Uterus (tissue), 4 donors: ENCODE results near the gene VTA1. TPM values are rescaled to one million over a fixed set of nuclear protein-coding genes. Genes with fewer than 3 reads are reported as not detected.

Experiments
- DNase-seq, 2 donors: peaks; one replicate each; pipeline ENCODE4 v3.0.0-alpha.2; 2019 to 2020
- H3K27ac ChIP-seq, 2 donors: fragments of 200-600 bp; sonication (generic); 1 replicate in 1 of 2; 2 replicates in 1 of 2; pipeline ENCODE4 v1.5.1; 2016 to 2018
- H3K27me3 ChIP-seq, 2 donors: fragments of 200-600 bp; sonication (generic); one replicate each; pipeline ENCODE4 v1.5.1; 2018 to 2019; ENCODE audit warnings: control low read depth in 1 of 2
- H3K36me3 ChIP-seq, 2 donors: fragments of 200-600 bp; sonication (generic); one replicate each; pipeline ENCODE4 v1.5.1; 2019; ENCODE audit warnings: control low read depth in 1 of 2
- H3K4me1 ChIP-seq, 2 donors: fragments of 200-600 bp; sonication (generic); one replicate each; pipeline ENCODE4 v1.5.1; 2018 to 2019; ENCODE audit warnings: control low read depth in 1 of 2
- H3K4me3 ChIP-seq, 2 donors: fragments of 200-600 bp; sonication (generic); 1 replicate in 1 of 2; 2 replicates in 1 of 2; pipeline ENCODE4 v1.5.1; 2018 to 2019; ENCODE audit warnings: mild to moderate bottlenecking in 1 of 2
- H3K9me3 ChIP-seq, 2 donors: fragments of 200-600 bp; sonication (generic); one replicate each; pipeline ENCODE4 v1.5.1; 2019; ENCODE audit warnings: control low read depth in 1 of 2
- CTCF ChIP-seq, 4 experiments: fragments of 200-600 bp in 2 of 4; fragments of 450-650 bp in 2 of 4; sonication (generic) in 2 of 4; IDR thresholded peaks; one replicate each; pipeline ENCODE4 v1.5.1; 2016 to 2019; ENCODE audit warnings: antibody characterized with exemption in 4 of 4, mild to moderate bottlenecking in 2 of 4, moderate library complexity in 1 of 4
- POLR2A ChIP-seq, 2 donors: fragments of 450-650 bp; IDR thresholded peaks; one replicate each; pipeline ENCODE4 v1.6.1; 2016; ENCODE audit warnings: antibody characterized with exemption in 2 of 2, mild to moderate bottlenecking in 1 of 2, moderate library complexity in 1 of 2
- intact Hi-C: fragments of 100-400 bp; cut with DNase I; formaldehyde crosslinking; loops from one replicate; pipeline ENCODE4 v1.15.1; 2023; ENCODE audit warnings: low total_unique reads
- total RNA-seq, 4 donors: library from RNA; depleted of rRNA in 3 of 4; stranded (reverse); fragments of >200 nt in 3 of 4; gene quantifications; one replicate each; pipeline versions ENCODE4 v1.1.0 to v1.2.4, GENCODE V29; 2014 to 2023
- donor health status: DM: yes; HTN: yes; CAD: no.

VTA1 gene
- total RNA-seq, 4 donors from 2014 or later = 25.9 to 68.7 (median 38.2) TPM

- Histone ChIP-seq H3K27me3 (no peaks in the 10 kb centered on the region), H3K27ac (no peak overlapping the region), H3K36me3 (no peaks in the 10 kb centered on the region), H3K4me1 (no peaks in the 10 kb centered on the region), H3K4me3 (no peak overlapping the region), H3K9me3 (no peaks in the 10 kb centered on the region)
- DNase-seq = no peak
- intact Hi-C loops = no loop called here
- no peak for TF ChIP-seq POLR2A (IDR thresholded peaks at IDR 0.05)
- no peak for TF ChIP-seq CTCF (IDR thresholded peaks at IDR 0.05)
These were observed 94.0 kb downstream of the VTA1 start for GRCh38 chr6:142241061-142241460.

- Histone ChIP-seq H3K4me3 (no peak overlapping the region), H3K9me3 (no peaks in the 10 kb centered on the region), H3K36me3 (no peaks in the 10 kb centered on the region), H3K4me1 (no peaks in the 10 kb centered on the region), H3K27ac (no peak overlapping the region), H3K27me3 (no peaks in the 10 kb centered on the region)
- no peak for DNase-seq
- intact Hi-C loops = no loop called here
- TF ChIP-seq CTCF (IDR thresholded peaks at IDR 0.05) (no peak), POLR2A (IDR thresholded peaks at IDR 0.05) (no peak)
These were observed 95.2 kb downstream of the VTA1 start for GRCh38 chr6:142242269-142242668.

GRCh38 chr6:142246960-142247359 lies 99.9 kb downstream of the VTA1 start:
- TF ChIP-seq CTCF (IDR thresholded peaks at IDR 0.05) (no peak), POLR2A (IDR thresholded peaks at IDR 0.05) (no peak)
- H3K27ac ChIP-seq = no peak overlapping the region
- no peaks in the 10 kb centered on the region for H3K36me3 ChIP-seq
- H3K9me3 ChIP-seq = no peaks in the 10 kb centered on the region
- intact Hi-C loops = no loop called here
- no peak for DNase-seq
- H3K4me3 ChIP-seq = no peak overlapping the region
- H3K27me3 ChIP-seq = no peaks in the 10 kb centered on the region
- no peaks in the 10 kb centered on the region for H3K4me1 ChIP-seq

GRCh38 chr6:142249266-142249665 lies 102.2 kb downstream of the VTA1 start:
- TF ChIP-seq CTCF (IDR thresholded peaks at IDR 0.05) = no peak
- no peak for TF ChIP-seq POLR2A (IDR thresholded peaks at IDR 0.05)
- Histone ChIP-seq H3K36me3 (no peaks in the 10 kb centered on the region), H3K27ac (no peak overlapping the region), H3K9me3 (no peaks in the 10 kb centered on the region), H3K4me3 (no peak overlapping the region), H3K4me1 (no peaks in the 10 kb centered on the region), H3K27me3 (no peaks in the 10 kb centered on the region)
- intact Hi-C loops = no loop called here
- no peak for DNase-seq

- no peak overlapping the region for H3K27ac ChIP-seq
- no peak for TF ChIP-seq CTCF (IDR thresholded peaks at IDR 0.05)
- TF ChIP-seq POLR2A (IDR thresholded peaks at IDR 0.05) = no peak
- no peaks in the 10 kb centered on the region for H3K9me3 ChIP-seq
- no peaks in the 10 kb centered on the region for H3K4me1 ChIP-seq
- no peaks in the 10 kb centered on the region for H3K36me3 ChIP-seq
- intact Hi-C loops = no loop called here
- no peak overlapping the region for H3K4me3 ChIP-seq
- DNase-seq = no peak
- H3K27me3 ChIP-seq = no peaks in the 10 kb centered on the region
These were observed 104.9 kb downstream of the VTA1 start for GRCh38 chr6:142251930-142252445.
